ENCODE measurements around the gene LAMTOR2.
"Not testable (repeated sequence)": the region's sequence is repeated elsewhere in the genome, so short reads cannot be mapped to it uniquely, and the experiment has no call there.

Gene LAMTOR2

DNA sequence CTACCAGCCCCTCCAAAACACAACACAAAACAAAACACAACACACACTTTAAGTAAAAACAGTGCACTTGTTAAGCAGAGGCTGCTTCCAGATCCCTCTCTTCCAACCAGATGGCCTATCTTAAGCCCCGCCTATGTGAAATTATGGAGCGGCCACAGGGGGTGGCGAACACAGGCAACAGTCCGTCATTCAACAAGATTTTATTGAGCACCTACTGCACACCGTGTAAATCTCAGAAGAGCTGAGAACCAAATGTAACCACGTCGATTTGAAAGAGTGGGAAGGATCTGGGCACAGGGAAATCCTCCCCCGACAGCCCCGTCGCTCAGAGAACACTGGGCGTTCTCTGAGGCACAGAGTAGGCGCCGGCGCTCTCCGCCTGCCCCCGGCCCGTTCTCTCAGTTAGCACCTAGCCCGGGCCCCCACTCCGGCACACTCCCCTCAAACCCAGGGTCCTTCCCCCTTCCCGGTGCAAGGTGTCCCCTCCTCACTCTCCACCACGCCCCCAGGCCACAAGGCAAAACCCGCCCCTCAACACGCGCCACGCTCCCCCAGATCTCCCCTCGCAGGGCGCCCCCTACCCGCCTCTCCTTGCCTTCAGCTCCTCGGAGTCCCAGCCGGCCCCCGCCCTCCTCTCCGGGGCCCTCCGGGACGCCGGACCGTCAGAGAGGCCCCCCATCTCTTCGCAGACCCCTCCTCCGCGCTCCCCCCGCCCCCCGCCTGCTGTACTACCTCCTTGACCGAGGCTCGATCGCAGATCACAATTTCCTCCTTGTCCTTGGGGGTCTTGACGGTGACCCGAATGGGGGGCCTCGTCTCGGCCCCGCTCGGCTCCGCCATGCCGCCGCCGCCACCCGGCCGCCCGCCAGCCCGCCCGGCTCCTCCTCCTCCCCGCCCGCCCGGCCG lies 1.5 kb upstream of the LAMTOR2 start:
- DNase-seq = peak; percentile 73

DNA sequence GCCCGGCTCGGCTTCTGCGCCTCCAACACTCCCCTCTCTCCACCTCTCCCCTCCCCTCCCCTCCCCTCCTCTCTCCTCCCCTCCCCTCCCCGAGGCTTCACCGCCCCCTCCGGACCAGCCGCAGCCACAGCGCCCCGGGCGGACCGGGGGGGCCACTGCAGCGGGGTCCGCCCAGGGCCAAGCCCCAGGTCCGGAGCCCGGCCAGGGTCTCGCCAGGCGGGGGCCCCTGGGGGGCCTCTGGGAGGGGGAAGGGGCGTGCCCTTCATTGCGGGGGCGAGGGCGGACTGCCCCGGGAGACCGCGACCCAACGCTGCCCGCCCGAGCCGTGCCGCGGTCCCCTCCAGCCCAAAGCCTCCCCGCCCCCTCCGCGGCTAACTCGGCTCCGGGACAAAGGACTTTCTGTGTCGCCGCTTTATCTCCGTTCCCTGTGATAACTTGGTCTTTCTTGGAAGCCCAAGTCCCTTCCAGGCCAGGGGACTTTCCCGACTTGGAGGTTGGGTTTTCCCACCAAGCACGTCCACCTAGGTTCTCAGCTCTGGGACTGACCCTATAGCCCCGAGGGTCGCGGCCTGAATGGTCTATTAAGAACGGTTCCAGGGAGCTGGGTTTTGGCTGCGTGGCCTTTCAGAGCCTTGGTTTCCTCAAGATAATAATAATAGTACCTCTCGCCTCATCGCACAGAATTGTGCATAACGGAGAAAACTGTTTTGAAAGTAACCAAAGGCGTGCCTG lies 648 bp upstream of the LAMTOR2 start, which contains the start of gene UBQLN4:
Gene UBQLN4 (minus strand): TSS at position 31 of the 732 bp plus-strand sequence. CDS start 97 bp downstream, outside the sequence.
- DNase-seq = peak; percentile 94

DNA sequence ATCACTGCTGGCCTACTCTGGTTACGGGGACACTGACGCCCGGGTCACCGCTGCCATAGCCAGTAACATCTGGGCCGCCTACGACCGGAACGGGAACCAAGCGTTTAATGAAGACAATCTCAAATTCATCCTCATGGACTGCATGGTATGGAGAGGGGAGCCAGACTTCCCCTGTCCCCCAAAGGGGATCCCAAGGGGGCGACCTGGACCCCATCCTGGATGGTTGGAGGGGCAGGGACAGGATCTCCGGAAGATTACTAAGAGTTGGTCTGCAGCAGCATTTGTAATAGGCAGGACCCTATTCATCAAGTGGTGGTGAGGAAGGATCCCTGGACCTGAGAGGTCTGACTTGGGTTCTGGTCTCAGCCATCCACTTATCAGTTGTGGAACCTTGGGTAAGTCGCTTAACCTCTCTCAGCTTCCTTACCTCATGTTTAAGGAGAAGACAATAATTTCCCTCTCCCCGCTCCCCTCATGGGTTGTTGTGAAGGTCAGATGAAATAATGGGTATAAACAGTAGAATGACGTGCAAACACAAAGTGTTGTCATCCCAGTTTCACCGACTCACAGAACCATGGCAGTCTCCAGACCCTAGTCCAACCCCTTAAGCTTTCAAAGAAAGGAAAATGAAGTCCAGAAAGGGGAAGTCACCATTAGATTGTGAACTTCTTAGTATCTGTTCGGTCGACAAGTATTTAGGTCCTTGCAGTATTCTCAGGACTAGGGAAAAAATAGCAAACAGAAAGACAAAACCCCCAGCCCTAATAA lies 883 bp downstream of the LAMTOR2 start:
- DNase-seq = no peak

DNA sequence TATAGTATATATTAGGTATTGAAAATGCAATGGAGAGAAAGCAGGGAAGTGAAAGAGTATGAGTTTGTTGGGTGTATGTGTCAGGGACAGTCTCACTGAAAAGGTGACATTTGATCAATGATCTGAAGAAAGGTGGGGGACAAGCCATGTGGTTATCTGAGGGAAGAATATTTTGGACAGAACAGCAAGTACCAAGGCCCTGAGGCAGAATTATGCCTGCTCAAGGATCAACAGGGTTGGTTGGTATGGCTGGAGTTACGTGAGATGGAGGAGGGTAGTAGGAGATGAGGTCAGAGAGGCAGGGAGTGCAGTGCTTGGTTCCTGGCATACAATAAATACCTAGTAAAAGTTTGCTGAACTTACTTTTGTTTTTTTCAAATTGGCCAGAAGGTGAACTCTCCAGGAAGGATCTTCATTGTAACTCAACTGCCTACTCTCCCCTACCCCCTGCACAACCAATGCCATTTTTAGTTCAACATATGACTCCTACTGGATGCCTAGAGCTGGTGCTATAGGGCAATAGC lies 1.8 kb downstream of the LAMTOR2 start:
- DNase-seq = no peak

DNA sequence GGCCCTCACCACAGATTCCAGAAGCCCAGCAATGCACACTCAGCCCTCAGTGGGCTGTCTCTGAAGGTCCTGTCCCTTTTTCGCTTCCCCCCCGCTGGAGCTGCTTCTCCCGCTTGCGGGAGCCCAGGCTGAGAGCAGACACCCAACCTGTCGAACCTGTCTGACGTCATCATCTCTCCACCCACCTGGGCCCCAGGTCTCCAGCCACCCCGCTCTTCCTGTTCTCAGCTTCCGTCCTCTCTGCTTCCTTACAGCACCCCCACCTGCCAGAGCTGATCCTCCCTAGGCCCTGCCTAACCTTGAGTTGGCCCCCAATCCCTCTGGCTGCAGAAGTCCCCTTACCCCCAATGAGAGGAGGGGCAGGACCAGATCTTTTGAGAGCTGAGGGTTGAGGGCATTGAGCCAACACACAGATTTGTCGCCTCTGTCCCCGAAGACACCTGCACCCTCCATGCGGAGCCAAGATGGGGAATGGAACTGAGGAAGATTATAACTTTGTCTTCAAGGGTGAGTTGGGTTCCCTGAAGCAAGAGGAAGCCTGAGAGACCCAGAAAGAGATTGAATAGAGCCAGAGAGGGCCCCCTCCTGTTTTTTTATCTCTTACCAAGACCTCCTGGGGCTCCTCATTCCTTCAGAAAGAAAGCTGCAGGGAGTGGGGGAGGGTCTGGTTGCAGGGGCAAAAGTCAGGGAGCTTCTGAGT lies 6.5 kb downstream of the LAMTOR2 start, which contains the start of gene RAB25:
Gene RAB25 (plus strand): TSS at position 224 of the 700 bp plus-strand sequence. CDS start 241 bp downstream, at position 465.
- no peak for DNase-seq

DNA sequence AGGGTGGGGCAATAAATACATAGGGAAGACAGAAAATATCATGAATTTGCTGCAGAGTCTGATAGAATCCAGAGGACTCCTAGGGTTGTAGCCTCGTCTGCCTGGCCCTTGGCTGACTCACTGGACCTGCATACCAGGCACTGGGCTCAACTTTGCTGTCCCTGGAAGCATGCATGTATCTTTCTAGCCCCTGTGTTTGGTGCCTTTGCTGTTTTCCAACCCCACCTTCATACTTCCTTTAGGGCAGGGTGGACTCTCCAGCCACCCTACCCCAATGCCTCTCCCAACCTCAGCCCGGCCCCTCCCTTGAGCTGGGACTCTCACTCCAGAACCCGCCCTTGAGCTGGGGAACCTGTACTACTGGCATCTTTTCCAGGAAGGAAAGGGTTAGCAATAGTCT lies 7.6 kb downstream of the LAMTOR2 start:
- DNase-seq = no peak

DNA sequence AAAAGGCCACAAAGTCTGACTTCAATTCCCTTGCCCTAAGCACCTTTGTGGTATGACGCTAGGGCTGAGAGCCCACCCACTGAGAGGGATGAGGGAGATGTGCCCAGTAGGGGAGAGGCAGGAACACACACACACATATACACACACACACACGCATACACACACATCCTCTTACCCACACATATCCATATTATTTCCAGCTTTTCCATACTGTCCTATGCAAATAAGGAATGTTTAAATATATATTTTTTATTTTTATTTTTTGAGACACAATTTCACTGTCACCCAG lies 9.4 kb downstream of the LAMTOR2 start:
- no peak for DNase-seq

DNA sequence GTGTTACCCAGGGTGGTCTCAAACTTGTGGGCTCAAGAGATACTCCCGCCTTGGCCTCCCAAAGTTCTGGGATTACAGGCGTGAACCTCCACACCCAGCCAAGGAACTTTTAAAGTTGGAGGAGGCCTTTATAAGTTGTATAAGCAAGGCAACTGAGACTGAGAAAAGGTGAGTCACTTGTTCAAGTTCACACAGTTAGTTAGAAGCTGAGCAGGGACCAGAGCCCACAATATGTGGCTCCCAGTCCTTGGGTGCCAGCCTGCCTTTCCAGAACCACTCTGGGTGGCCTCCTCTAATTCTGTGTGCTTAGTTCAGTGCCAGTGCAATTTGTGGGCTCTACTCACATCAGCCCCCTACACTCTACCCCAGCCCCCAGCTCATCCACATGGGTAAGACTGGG lies 10.0 kb downstream of the LAMTOR2 start:
- no peak for DNase-seq

DNA sequence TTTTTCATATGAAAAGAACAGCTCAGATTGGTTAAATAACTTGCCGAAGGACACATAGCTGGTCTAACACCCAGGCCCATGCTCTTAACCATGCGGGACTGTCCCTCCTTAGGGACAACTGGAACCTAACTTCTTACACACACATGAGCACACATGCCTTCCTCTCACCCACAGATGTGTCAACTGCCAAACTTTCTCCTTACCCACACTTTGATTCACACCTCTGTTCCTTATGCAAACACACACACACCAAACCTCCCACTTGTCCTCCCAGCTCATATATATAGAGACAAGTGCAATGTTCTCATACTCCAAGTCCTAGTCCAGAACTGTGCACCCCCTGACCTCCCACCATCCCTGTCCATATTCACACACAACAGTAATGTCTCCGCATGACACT lies 10.6 kb downstream of the LAMTOR2 start:
- no peak for DNase-seq

DNA sequence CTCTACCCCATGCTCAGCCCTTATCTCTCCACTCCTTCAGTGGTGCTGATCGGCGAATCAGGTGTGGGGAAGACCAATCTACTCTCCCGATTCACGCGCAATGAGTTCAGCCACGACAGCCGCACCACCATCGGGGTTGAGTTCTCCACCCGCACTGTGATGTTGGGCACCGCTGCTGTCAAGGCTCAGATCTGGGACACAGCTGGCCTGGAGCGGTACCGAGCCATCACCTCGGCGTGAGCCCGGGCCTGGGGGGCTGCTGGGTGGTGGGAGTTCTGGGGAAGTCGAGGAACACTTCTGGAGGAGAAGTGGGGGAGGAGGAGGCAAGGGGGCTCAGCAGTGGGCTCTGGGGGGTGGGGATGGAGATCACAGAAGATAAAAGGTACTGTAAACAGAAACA lies 11.3 kb downstream of the LAMTOR2 start:
- no peak for DNase-seq

DNA sequence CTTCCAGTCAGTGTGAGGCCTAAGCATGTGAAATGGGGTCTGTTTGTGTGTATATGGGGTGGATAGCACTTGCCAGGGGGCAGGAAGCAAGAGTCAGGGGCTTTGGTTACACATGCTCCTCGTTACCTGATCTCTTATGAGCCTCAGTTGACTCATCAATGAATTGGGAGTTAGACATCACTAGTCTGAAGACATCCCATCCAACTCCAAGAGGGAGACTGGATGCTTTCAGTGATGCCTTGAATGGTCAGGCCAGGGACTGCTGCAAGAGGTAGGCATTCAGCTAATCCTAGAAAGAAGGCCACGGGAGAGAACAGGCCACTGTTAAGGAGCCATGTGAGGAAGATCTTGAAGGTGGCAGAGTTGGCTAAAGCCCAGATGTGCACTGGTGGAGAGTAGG lies 12.7 kb downstream of the LAMTOR2 start:
- no peak for DNase-seq

DNA sequence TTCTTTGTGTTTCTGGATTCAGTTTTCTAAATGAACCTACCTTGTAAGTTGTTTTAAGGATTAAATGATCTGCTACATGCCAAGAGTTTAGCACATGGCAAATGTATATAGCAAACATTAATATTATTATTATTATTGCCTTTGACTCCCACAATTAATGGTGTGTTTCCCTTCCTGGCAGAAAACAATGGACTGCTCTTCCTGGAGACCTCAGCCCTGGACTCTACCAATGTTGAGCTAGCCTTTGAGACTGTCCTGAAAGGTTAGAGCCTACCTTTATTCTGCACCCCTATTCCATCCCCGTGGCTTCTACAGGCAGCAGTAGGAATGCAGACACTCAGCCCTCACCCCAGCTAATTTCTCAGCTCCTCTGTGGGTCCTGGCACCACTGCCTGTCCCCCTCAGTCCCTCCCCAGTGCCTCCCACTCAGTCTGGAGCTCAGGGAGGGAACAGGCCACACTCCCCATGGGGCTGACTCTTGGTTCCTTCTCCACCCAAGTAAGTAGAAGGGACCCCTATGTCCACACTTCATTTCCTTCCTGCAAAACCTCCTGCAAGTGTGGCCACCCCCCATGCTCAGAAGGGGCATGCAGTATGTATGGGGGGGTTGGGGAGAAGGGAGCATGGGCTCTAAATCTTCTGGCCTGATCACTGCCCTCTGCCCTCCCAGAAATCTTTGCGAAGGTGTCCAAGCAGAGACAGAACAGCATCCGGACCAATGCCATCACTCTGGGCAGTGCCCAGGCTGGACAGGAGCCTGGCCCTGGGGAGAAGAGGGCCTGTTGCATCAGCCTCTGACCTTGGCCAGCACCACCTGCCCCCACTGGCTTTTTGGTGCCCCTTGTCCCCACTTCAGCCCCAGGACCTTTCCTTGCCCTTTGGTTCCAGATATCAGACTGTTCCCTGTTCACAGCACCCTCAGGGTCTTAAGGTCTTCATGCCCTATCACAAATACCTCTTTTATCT lies 15.2 kb downstream of the LAMTOR2 start:
- no peak for DNase-seq

DNA sequence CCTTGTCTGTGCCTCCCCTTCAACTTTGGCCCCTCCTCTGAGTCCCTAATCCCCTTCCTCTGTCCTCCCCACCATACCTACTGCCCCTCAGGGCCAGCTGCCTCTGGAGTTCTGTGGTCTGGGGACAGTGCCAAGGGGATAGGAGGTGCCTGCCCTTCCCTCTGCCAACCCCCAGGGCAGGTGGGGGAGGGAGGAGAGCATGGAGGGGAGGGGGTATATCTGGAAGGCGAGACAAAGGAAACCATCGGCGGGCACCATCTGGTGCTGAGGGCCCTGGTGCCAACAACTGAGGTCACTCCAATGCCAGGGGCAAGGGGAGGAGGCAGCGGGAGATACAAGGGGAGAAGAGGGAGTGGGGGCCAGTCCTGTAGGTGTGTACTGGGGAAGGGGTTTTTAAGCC lies 16.0 kb downstream of the LAMTOR2 start:
- no peak for DNase-seq

DNA sequence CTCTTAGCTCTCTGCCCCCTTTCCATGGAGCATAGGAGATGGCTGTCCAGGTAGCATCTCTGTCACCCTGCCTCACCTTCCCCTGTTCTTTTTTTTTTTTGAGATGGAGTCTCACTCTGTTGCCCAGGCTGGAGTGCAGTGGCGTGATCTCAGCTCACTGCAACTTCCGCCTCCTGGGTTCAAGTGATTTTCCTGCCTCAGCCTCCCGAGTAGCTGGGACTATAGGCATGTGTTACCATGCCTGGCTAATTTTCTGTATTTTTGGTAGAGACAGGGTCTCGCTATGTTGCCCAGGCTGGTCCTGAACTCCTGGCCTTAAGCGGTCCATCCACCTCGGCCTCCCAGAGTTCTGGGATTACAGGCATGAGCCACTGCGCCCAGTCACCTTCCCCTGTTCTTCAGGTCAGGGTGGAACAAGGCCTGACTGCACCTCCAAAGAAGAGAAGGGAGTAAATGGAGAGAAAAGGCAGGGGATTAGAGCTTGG lies 16.8 kb downstream of the LAMTOR2 start:
- not testable (repeated sequence) for DNase-seq

DNA sequence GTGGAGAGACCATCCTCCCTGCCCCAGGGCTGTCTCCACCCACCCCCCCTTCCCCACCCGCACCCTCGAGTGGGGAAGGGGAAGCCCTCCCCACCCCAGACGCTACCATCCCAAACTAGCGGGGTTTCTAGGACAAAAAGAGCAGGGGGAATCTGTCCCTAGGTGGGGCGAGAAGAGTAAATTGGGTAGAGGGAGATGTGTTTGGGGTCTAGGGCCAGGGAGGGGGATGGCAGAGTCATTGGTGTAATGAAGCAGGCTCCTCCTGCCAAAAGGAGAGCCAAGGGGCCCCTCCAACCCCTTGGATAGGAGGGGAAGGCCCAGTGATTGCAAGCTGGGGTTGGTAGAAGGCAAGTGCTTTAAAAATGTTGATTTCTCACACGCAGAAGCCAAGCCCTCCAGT lies 17.7 kb downstream of the LAMTOR2 start:
- DNase-seq = no peak

DNA sequence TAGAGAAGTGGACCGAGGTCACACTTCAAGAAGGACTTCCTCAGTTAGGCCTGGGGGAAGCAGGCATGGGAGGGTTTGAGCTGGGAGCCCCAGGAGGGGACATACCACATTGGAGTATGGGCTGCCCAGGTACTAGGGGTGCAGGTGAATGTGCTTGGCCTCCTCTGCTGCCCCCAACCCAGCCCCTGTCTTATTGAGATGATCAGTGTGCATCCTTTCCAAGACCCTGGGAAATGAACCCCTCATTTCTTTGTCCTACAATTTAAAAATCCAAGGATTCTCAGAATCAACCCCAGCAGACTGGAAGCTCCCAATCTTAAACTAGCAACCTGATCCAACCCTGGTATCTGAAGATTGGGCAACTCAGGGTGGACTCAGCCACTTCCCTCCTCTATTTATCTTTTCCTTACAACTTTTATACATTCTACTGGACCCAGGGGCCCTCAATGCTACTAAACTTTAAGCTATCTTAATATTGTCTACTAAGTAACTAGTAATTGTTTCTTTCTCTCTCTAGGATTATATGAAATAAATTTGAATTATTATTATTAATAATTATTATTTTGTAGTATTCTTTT lies 18.6 kb downstream of the LAMTOR2 start:
- no peak for DNase-seq

DNA sequence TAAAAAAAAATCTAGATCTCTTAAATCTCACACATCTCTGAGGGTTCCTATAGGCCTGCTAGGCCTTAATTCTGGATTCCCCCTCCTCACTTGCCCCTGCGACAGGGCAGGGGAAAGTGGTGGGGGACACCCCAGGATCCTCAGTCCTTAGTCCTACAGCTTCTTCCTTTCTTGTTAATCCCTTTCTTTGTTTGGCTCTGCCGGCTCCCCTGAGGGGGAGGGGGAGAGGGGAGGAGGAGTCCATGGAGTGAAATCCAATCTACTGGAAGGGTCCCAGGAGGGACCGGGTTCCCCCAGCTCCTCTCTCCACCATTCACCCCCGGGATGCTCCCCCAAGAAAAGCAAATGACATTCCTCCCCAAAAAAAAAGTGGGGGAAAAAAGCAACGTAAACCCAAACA lies 19.2 kb downstream of the LAMTOR2 start:
- no peak for DNase-seq

DNA sequence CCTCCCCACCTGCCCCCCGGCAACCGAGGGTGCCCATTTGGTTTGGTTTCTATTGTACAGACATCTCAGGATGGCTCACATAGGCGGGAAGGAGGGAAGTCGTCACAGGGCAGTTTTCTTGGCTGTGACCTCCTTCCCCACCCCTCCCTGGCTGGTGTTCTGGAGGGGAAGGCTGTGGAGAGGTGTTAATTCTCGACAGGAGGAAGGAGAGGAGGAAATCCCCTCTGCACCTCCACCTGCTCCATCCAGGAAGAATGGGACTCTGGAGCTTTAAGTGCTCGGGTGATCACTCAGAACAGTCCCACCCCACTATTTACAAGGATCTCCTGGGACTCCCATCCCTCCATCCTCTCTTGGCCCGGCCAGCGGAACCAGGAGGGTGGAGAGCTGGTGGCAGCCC lies 20.1 kb downstream of the LAMTOR2 start:
- no peak for DNase-seq

DNA sequence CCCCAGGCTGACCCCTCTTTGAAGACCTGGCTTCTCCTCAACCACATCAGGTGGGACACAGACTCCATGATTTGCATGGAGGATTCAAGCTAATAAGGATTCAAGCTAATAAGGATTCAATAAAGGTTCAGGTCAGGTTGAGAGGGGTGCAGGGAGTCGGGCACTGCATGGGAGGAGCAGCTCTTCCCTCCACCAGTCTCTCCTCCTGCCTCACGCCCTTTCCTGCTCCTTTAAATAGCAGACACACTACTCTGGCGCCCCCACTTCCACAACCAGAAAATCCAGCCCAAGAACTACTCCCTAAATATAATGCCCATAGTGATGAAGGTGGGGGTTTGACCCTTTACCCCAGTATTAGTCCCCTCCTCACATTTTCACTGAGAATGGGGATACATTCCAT lies 20.6 kb downstream of the LAMTOR2 start:
- DNase-seq = no peak

DNA sequence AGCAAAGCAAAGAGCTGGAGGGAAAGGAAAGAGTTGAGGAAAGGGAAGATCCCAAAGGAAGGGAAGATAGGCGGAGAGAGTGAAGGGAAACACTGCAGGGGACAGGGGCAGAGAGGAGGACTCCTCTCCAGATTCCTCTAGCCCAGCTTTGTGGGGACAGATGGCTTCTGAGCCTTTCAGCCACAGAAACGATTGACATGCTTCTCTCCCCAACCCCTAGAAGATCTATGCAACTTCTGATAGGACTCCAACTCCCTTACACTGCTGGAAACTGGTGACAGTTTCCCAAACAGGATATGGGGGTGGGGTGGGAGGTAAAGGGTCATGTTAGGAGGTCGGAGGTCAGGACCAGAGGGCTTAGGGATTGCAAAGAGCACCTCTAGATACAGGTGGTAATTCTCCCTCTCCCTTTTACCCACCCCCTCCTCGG lies 21.2 kb downstream of the LAMTOR2 start:
- DNase-seq = no peak

Measured in retina (tissue), 1 donor.